Liver (tissue), 3 donors: Measurements from ENCODE around the gene RSU1.

Source experiments
- CTCF ChIP-seq: fragments of 150-350 bp; IDR thresholded peaks from 2 replicates; pipeline ENCODE4 v1.5.1; 2017; ENCODE audit warnings: improper control_type of control experiment, low read depth, low read length; ENCODE audit not compliant: missing input control
- GABPA ChIP-seq, 2 donors: IDR thresholded peaks in 1 of 2; conservative IDR thresholded peaks in 1 of 2; 2 replicates each; pipeline ENCODE4 v1.6.1; 2016; ENCODE audit warnings: antibody characterized with exemption in 2 of 2, mild to moderate bottlenecking in 1 of 2, moderate library complexity in 1 of 2
- JUND ChIP-seq, 2 donors: IDR thresholded peaks; 2 replicates each; pipeline ENCODE4 v1.6.1; 2016; ENCODE audit warnings: antibody characterized with exemption in 2 of 2
- MAX ChIP-seq: IDR thresholded peaks from 2 replicates; pipeline ENCODE4 v1.6.1; 2016; ENCODE audit warnings: antibody characterized with exemption
- RAD21 ChIP-seq, 2 donors: IDR thresholded peaks; 2 replicates each; pipeline ENCODE4 v1.6.1; 2016; ENCODE audit warnings: antibody characterized with exemption in 2 of 2, mild to moderate bottlenecking in 2 of 2
- RXRA ChIP-seq, 2 donors: IDR thresholded peaks; 2 replicates each; pipeline ENCODE4 v1.6.1; 2017 to 2018; ENCODE audit warnings: antibody characterized with exemption in 2 of 2, mild to moderate bottlenecking in 1 of 2
- SP1 ChIP-seq: IDR thresholded peaks from 2 replicates; pipeline ENCODE4 v1.6.1; 2018; ENCODE audit warnings: antibody characterized with exemption, mild to moderate bottlenecking
- TAF1 ChIP-seq: conservative IDR thresholded peaks from 2 replicates; pipeline ENCODE4 v1.6.1; 2016; ENCODE audit warnings: antibody characterized with exemption, mild to moderate bottlenecking
- YY1 ChIP-seq: IDR thresholded peaks from 2 replicates; pipeline ENCODE4 v1.6.1; 2016; ENCODE audit warnings: antibody characterized with exemption, mild to moderate bottlenecking
- TF ChIP-seq, protein P1 (sequence below): IDR thresholded peaks from 2 replicates; pipeline ENCODE4 v1.6.1; 2016; ENCODE audit warnings: antibody characterized with exemption, mild to moderate bottlenecking
- donor health status: healthy.
- donor health status: healthy.

- TF ChIP-seq MAX (no peak), TAF1 (no peak), CTCF (no peak), YY1 (no peak), RAD21 (IDR thresholded peaks at IDR 0.05) (no peak), GABPA (IDR thresholded peaks at IDR 0.05 in 1 of 2, conservative IDR thresholded peaks at IDR 0.05 in 1 of 2) (no peak), JUND (IDR thresholded peaks at IDR 0.05) (no peak), SP1 (no peak), RXRA (IDR thresholded peaks at IDR 0.05) (no peak)
- TF ChIP-seq, protein P1, sequence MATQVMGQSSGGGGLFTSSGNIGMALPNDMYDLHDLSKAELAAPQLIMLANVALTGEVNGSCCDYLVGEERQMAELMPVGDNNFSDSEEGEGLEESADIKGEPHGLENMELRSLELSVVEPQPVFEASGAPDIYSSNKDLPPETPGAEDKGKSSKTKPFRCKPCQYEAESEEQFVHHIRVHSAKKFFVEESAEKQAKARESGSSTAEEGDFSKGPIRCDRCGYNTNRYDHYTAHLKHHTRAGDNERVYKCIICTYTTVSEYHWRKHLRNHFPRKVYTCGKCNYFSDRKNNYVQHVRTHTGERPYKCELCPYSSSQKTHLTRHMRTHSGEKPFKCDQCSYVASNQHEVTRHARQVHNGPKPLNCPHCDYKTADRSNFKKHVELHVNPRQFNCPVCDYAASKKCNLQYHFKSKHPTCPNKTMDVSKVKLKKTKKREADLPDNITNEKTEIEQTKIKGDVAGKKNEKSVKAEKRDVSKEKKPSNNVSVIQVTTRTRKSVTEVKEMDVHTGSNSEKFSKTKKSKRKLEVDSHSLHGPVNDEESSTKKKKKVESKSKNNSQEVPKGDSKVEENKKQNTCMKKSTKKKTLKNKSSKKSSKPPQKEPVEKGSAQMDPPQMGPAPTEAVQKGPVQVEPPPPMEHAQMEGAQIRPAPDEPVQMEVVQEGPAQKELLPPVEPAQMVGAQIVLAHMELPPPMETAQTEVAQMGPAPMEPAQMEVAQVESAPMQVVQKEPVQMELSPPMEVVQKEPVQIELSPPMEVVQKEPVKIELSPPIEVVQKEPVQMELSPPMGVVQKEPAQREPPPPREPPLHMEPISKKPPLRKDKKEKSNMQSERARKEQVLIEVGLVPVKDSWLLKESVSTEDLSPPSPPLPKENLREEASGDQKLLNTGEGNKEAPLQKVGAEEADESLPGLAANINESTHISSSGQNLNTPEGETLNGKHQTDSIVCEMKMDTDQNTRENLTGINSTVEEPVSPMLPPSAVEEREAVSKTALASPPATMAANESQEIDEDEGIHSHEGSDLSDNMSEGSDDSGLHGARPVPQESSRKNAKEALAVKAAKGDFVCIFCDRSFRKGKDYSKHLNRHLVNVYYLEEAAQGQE = no peak
Observed at GRCh38 chr10:16609211-16609610, 208.0 kb downstream of the RSU1 start.
